Activated CD8-positive, alpha-beta memory T cell treated with anti-CD3 and anti-CD28 coated beads for 48 hours (primary cell): ENCODE measurements around the gene CDH15.
"Not testable (repeated sequence)": the region's sequence is repeated elsewhere in the genome, so short reads cannot be mapped to it uniquely, and the experiment has no call there.

Source experiments
- DNase-seq, 3 experiments: peaks; one replicate each; pipeline ENCODE4 v3.0.0-alpha.2; 2020; ENCODE audit warnings: low read depth in 2 of 3, low spot score in 2 of 3

The CDH15 gene

DNA sequence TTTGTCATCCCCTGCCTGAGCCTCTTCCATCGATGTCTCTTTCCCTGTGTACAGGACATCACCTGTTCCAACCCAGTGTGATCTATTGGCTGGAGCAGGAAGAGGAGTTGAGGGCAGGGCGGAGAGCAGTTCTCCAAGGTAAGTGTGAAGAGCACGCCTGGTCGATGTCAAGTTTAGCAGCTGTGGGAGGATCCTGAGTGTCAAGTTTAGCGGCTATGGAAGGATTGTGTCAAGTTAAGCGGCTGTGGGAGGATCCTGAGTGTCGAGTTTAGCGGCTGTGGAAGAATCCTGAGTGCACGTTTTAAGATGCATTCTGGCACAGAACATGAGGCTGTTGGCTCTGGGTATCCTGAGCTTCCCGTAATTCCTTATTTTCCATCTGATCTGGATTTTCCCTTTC lies 53.1 kb downstream of the CDH15 start:
- no peak for DNase-seq

DNA sequence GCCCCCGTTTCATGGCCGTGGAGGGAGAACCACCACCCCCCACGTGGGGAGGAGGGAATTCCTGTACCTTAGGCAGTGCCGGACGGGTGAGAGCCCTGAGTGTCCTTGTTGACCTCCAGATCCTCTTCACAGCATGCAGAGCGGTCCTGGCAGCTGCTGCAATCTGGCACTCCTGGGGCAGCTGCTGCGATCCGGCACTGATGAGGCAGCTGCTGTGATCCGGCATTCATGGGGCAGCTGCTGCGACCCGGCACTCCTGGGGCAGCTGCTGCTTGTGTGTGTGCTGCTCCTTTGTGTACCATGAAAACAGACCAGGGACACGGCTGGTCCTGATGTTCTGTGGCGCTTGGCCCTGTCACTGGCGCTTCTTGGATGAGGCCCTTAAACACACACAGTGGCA lies 58.7 kb downstream of the CDH15 start:
- DNase-seq = no peak

DNA sequence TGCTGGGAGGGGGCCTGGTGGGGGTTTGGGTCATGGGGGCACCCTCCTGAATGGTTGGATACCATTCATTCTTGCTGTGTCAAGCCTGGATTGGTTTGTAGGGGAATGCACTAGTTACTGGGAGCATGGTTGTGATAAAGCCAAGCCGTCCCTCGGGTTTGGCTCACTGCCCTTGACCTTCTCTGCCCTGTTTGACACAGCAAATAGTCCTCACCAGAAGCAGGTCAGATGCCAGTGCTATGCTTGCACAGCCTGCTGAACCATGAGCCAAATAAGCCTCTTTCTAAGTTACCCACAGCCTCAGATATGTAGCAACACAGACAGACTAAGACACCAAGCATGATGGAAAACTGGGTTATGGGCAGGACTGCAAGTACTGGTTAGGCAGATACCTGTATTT lies 60.6 kb downstream of the CDH15 start:
- DNase-seq = no peak

DNA sequence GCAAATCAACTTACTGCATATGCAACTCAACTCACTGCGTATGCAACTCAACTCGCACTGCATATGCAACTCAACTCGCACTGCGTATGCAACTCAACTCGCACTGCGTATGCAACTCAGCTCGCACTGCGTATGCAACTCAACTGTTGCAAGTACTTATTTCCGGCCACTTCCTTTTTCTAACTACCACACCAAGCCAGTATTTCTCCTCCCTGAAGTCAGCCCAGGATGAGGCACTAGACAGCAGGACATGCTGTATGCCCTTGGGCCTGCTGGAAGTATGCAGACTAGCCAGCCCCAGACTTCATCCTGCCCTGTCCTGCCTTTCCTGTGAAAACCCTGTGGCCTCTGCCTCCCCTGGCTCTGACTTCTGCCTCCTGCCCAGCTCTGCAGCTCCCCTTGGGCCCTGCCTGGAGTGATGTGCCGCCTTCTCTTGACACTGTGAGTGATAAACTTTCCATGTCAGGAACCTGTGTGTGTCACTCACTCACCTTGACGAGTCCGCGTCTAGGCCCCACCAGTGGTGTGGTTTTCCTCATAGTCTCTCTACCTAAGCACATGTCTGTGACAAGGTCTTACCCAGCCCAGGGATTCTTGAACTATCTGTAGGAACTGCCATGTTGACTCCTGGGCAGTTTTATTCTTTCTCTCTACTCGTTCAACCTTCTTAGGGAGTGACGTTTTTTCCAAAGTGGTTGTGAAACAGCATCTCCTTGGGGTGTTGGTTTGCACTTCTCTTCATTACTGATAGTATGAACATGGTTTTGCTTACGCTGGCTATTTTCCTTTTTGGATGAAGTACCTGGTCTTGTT lies 62.3 kb downstream of the CDH15 start:
- no peak for DNase-seq

DNA sequence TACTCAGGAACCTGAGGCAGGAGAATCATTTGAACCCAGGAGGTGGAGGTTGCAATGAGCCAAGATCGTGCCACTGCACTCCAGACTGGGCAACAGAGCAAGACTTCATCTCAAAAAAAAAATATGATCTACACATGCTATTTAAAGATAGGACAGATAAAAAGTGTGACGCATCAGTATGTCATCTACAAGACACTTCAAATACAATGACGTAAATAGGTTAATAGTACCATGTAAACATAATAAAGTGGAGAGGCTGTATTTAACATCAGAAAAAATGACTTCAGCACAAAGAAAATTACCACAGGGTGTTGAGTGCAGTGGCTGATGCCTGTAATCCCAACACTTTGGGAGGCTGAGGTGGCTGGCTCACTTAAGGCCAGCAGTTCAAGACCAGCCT lies 66.2 kb downstream of the CDH15 start:
- no peak for DNase-seq

DNA sequence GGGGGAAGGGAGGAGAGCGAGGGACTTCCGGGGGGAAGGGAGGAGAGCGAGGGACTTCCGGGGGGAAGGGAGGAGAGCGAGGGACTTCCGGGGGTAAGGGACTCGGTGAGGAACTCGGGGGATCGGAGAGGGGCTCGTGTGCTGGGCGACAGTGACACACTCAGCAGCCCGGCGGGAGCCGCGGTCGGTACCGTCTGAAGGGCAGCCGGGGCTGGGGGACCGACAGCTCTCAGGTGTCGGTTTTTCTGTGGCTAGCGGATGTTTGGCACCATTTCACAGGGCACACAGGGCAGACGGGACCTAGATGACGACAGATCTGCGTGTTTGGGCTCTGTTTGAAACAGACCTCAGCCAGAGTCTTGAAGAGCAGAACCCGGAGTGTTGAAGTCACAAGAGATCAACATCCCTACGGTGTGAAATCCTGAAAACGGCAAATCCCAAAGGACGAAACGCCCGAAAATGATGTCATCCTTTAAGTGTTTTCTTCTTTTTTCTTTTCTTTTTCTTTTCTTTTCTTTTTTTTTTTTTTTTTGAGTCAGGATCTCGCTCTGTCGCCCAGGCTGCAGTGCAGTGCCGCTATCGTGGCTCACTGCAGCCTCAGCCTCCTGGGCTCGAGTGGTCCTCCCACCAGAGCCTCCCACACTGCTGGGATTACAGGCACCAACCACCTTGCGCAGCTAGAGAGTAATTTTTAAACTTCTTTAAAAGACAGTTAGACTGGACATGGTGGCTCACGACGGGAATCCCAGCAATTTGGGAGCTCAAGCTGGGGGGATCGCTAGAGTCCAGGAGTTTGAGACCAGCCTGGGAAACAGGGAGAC lies 69.8 kb downstream of the CDH15 start:
- DNase-seq = peak; percentile 58 to 61 (median 59)

DNA sequence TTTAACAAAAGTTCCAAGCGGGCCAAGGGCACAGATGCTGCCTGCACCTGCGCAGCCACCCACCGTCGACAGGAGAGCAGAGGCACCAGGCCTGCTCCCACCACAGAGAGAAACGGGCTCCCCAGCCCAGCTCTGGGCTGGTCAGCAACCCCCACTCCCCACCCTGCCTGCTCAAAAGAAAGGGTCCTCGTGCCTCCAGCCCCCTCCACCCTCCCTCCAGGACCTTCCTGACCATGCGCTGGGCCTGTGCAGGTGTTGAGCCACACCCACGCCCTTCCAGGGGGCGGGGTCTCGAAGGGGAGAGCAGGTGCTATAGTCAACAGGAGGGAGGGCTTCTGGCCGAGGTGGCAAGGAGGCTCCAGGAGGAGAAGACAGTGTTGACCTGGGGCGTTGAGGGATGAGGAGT lies 71.2 kb downstream of the CDH15 start:
- DNase-seq = no peak

DNA sequence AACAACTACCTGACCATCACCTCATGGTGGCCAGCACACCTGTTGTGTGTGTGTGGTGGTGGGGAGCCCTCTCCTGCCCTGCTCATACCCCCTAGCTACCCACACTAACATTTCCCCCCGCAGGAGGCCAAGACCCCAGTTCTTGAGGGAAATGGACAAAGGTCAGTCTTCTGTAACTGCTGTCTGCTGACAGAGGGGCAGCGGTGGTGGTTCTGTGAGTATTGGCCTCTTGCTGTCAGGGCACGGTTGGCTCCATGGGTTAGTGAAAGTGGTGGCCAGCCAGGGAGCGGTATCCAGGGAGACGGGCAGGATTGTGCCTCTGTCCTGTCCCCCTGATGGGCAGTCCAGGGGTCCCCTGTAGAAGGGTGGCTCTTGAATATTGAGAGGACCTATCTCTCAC lies 72.1 kb downstream of the CDH15 start:
- DNase-seq = no peak

DNA sequence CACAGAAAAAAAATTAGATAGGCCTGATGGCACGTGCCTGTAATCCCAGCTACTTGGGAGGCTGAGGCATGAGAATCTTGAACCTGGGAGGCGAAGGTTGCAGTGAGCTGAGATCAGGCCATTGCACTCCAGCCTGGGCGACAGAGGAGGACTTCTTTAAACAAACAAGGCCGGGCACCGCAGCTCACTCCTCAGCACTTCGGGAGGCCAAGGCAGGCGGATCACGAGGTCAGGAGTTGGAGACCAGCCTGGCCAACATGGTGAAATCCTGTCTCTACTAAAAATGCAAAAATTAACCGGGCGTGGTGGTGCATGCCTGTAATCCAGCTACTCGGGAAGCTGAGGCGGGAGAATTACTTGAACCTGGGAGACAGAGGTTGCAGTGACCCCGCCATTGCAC lies 72.7 kb downstream of the CDH15 start:
- not testable (repeated sequence) for DNase-seq

DNA sequence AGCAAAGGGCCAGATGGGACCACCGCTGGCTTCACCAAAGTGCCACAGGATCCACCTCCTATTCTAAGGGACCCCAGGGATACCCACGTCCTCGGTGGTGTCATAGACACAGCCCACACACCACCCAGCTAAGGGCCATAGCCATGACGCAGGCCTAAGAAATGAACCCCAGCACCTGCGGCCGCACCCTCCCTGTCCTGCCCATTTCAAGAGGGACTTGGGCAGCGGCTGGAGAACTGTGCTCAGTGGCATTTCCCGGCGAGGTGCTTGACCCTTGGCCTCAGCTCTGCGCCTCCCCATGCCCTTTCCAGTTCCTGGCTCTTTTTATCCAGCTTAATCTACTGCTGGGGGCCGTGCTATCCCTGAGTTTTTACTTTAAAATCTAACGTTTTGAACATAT lies 73.2 kb downstream of the CDH15 start:
- DNase-seq = no peak
